Measurements from ENCODE around the gene CDK5. TPM values are rescaled to one million over a fixed set of nuclear protein-coding genes. Genes with fewer than 3 reads are reported as not detected.

The CDK5 gene
- total and polyA plus RNA-seq, 10 of the 15 experiments (the other 5 are each of a cell fraction or from before 2014, with no cell fraction given), result 1.5 to 33.4 (median 21.6) TPM

- TF ChIP-seq, protein P1, sequence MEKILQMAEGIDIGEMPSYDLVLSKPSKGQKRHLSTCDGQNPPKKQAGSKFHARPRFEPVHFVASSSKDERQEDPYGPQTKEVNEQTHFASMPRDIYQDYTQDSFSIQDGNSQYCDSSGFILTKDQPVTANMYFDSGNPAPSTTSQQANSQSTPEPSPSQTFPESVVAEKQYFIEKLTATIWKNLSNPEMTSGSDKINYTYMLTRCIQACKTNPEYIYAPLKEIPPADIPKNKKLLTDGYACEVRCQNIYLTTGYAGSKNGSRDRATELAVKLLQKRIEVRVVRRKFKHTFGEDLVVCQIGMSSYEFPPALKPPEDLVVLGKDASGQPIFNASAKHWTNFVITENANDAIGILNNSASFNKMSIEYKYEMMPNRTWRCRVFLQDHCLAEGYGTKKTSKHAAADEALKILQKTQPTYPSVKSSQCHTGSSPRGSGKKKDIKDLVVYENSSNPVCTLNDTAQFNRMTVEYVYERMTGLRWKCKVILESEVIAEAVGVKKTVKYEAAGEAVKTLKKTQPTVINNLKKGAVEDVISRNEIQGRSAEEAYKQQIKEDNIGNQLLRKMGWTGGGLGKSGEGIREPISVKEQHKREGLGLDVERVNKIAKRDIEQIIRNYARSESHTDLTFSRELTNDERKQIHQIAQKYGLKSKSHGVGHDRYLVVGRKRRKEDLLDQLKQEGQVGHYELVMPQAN (conservative IDR thresholded peaks at IDR 0.05), result no peak
- TF ChIP-seq CTCF (IDR thresholded peaks at IDR 0.05 in 2 of 3, conservative IDR thresholded peaks at IDR 0.05 in 1 of 3; ENCODE audit: control insufficient read depth in 2 of 3, extremely low read depth in 1 of 3, insufficient read depth in 1 of 3, low read depth in 3 of 3, low read length in 3 of 3) (no peak), JUND (IDR thresholded peaks at IDR 0.05; ENCODE audit: low read depth, low read length) (no peak)
Observed at GRCh38 chr7:151018421-151019129, 39.1 kb downstream of the CDK5 start (continued).

DNA sequence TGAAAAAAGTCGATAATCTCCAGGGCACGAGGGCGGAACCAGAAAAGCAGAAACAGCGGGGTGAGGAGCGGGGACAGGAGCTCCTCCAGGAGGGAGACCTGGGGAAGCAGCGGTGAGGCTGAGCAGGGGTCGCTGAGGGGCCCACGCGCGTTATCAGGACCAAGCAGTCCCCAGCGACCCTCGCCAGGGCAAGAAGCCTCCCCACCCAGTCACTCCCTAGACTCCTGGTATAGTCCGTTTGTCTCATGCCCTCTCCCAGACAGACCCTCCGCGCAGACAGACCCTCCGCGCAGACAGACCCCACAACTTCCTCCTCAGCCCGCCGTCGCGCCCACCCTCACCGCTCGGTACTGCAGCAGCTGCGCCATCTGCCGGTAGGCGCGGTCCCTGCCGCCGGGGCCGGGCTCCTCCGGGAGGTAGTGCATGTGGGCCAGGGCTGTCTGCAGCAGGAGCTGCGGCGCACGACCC is 39.7 kb downstream of the CDK5 start:
- H3K4me2 ChIP-seq (ENCODE audit: control insufficient read depth, insufficient read depth), result peak overlapping the region; percentile 50
- intact Hi-C loops (cut with micrococcal nuclease; ENCODE audit: unreplicated experiment) (no loop called here), in situ Hi-C loops (cut with MboI) (no loop called here)
- no peak overlapping the region for H3K4me3 ChIP-seq
- H3K27ac ChIP-seq (ENCODE audit: control insufficient read depth, insufficient read depth), result no peak overlapping the region
- ATAC-seq (peak; percentile 84), DNase-seq (ENCODE audit: low read depth, low spot score) (no peak), FAIRE-seq (peak; percentile 56)
- POLR2A ChIA-PET, result no interaction called here
- H4K20me1 ChIP-seq (ENCODE audit: control insufficient read depth, insufficient read depth), result no peaks in the 10 kb centered on the region
- H3K4me1 ChIP-seq (ENCODE audit: control insufficient read depth, insufficient read depth, low read length), result peaks cover 9% of the 10 kb centered on the region
- H3K9me3 ChIP-seq (replicated peaks; ENCODE audit: control insufficient read depth, insufficient read depth, low read length), result no peaks in the 10 kb centered on the region
- no peaks in the 10 kb centered on the region for H3K79me2 ChIP-seq (ENCODE audit: control insufficient read depth, insufficient read depth, low read length)
- SMC1A ChIA-PET (ENCODE audit: uncharacterized antibody, unreplicated experiment), result interaction anchor here (1.0 to 1.4 kb wide), 2 partner anchors 10 to 139 kb away, joined by 3 read pairs; partner anchors contain the start of gene ABCB8
- peaks cover 8 to 10% of the 10 kb centered on the region in 2 experiments; a peak in 3 of 4 replicates for H3K27me3 ChIP-seq (replicated peaks in 1 of 2; ENCODE audit: control insufficient read depth in 2 of 2, insufficient read depth in 2 of 2, low read length in 1 of 2)
- CTCF ChIA-PET, result interaction anchor here (0.7 to 2.4 kb wide), 13 partner anchors 9 to 235 kb away, joined by 3 to 14 read pairs (median 4); partner anchors contain the start of gene ABCB8
- H3K9ac ChIP-seq (ENCODE audit: control insufficient read depth, insufficient read depth, low read length), result no peak overlapping the region
- H3K36me3 ChIP-seq (ENCODE audit: control insufficient read depth in 2 of 2, insufficient read depth in 2 of 2, low read length in 1 of 2), result no peaks in the 10 kb centered on the region
- RAD21 ChIA-PET (ENCODE audit: unreplicated experiment), result interaction anchor here (0.7 kb wide), 1 partner anchor 55 kb away, joined by 3 read pairs; no protein-coding TSS in a partner anchor
- WGBS (ENCODE audit: insufficient coverage, insufficient replicate concordance, low lambda C conversion rate, missing lambda C conversion rate), result 9% methylated on average over 34 of the region's 34 CpGs
- no peak overlapping the region for H2AFZ ChIP-seq (ENCODE audit: control insufficient read depth, low read depth, low read length)
- no TSS peak for BruUV-seq (replicated peaks)
- TF ChIP-seq HSF1 (IDR thresholded peaks at IDR 0.05; ENCODE audit: low read depth, low read length) (no peak), SMC3 (IDR thresholded peaks at IDR 0.05; ENCODE audit: borderline replicate concordance, low read length) (peak; percentile 57; the same call in 1 of the 2 replicates), NBN (IDR thresholded peaks at IDR 0.05) (0 out of 2 replicates have a peak, but pooled peaks have one; percentile 11), CTCF (IDR thresholded peaks at IDR 0.05 in 2 of 3, conservative IDR thresholded peaks at IDR 0.05 in 1 of 3; ENCODE audit: control insufficient read depth in 2 of 3, extremely low read depth in 1 of 3, insufficient read depth in 1 of 3, low read depth in 3 of 3, low read length in 3 of 3) (peak; percentile 83 to 97 (median 88))
